A673 (cell line): ENCODE data around the gene CCDC12.

Source experiments
- CTCF ChIP-seq: fragments of 300-800, 200-600 bp; sonication (generic); conservative IDR thresholded peaks from 2 replicates; pipeline ENCODE4 v1.5.1; 2017; ENCODE audit warnings: low read depth, mild to moderate bottlenecking, antibody characterized with exemption, low read length, moderate library complexity, mixed read lengths
- EZH2 ChIP-seq: fragments of 200-600 bp; sonication (generic); IDR thresholded peaks from 2 replicates; pipeline ENCODE4 v1.6.1; 2017; ENCODE audit warnings: borderline replicate concordance, low read depth, mild to moderate bottlenecking, mixed read lengths, antibody characterized with exemption, low read length; ENCODE audit not compliant: poor library complexity, severe bottlenecking

- TF ChIP-seq CTCF (no peak), EZH2 (no peak)
Measured at GRCh38 chr3:46893763-46894162, 82.8 kb downstream of the CCDC12 start.
